GM23248 (cell line): ENCODE data around the gene TCF7L2.

ENCODE experiments used
- EZH2 ChIP-seq: fragments of 200-600 bp; sonication (generic); IDR thresholded peaks from 2 replicates; pipeline ENCODE4 v1.6.1; 2018; ENCODE audit warnings: antibody characterized with exemption, mild to moderate bottlenecking; ENCODE audit not compliant: insufficient read depth, poor library complexity, severe bottlenecking
- EZH2phosphoT487 ChIP-seq: fragments of 200-600 bp; sonication (generic); IDR thresholded peaks from 2 replicates; pipeline ENCODE4 v1.6.1; 2018; ENCODE audit warnings: antibody characterized with exemption, moderate library complexity, mild to moderate bottlenecking, low read depth; ENCODE audit not compliant: insufficient read depth

GRCh38 chr10:112955582-112956421, 5.8 kb downstream of the TCF7L2 start:
- TF ChIP-seq EZH2 (no peak), EZH2phosphoT487 (no peak)
